ENCODE results near the gene GLB1L3.

GLB1L3 gene

GRCh38 chr11:134289789-134290188 lies 13.6 kb downstream of the GLB1L3 start:
- no peak overlapping the region for H3K27ac ChIP-seq (ENCODE audit: low read depth, low read length)
- no peaks in the 10 kb centered on the region for H3K27me3 ChIP-seq (ENCODE audit: control insufficient read depth, insufficient read depth, low read length)
- no peaks in the 10 kb centered on the region for H3K4me1 ChIP-seq (ENCODE audit: control insufficient read depth, insufficient read depth, low read length)
- no peak overlapping the region for H3K9ac ChIP-seq (ENCODE audit: low read depth, low read length)
- H3K9me3 ChIP-seq (ENCODE audit: control insufficient read depth, insufficient read depth, low read length): no peaks in the 10 kb centered on the region
- H3K36me3 ChIP-seq (ENCODE audit: control insufficient read depth, insufficient read depth, low read length): peaks cover 60% of the 10 kb centered on the region
- H3K4me3 ChIP-seq (ENCODE audit: low read depth, low read length): no peak overlapping the region

DNA sequence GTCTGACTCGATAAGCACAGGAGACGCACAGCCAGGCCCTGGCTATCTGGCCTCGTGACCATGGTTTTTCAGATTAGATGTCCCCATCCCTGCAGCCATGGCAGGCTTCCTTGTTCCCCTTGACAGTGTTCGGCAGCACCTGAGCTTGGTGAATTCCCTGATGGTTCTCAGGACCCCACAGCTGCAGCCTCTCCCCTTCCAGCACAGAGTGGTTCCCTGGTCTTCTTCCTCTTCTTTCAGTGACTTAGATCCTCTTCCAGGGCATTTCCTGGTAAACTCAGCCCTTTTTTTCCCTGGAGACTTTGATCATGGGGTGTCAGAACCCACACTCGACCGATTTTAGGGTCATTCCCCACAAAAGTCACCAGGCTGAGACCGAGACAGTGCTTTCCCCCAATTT lies 14.5 kb downstream of the GLB1L3 start:
- no peaks in the 10 kb centered on the region for H3K27me3 ChIP-seq (ENCODE audit: control insufficient read depth, insufficient read depth, low read length)
- peaks cover 61% of the 10 kb centered on the region for H3K36me3 ChIP-seq (ENCODE audit: control insufficient read depth, insufficient read depth, low read length)
- no peaks in the 10 kb centered on the region for H3K9me3 ChIP-seq (ENCODE audit: control insufficient read depth, insufficient read depth, low read length)
- no peak overlapping the region for H3K27ac ChIP-seq (ENCODE audit: low read depth, low read length)
- no peaks in the 10 kb centered on the region for H3K4me1 ChIP-seq (ENCODE audit: control insufficient read depth, insufficient read depth, low read length)
- H3K9ac ChIP-seq (ENCODE audit: low read depth, low read length): no peak overlapping the region
- H3K4me3 ChIP-seq (ENCODE audit: low read depth, low read length): no peak overlapping the region

DNA sequence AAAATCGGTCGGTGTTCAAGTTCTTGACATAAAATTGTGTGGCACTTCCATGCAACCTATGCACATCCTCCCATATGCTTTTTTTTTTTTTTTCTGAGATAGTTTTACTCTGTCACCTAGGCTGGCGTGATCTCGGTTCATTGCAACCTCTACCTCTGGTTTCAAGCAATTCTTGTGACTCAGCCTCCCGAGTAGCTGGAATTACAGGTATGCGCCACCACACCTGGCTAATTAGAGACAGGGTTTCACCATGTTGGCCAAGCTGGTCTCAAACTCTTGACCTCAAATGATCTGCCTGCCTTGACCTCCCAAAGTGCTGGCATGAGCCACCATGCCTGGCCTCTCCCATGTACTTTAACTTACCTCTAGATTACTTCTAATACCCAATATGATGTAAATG lies 15.0 kb downstream of the GLB1L3 start:
- H3K9ac ChIP-seq (ENCODE audit: low read depth, low read length): no peak overlapping the region
- H3K4me1 ChIP-seq (ENCODE audit: control insufficient read depth, insufficient read depth, low read length): no peaks in the 10 kb centered on the region
- no peak overlapping the region for H3K4me3 ChIP-seq (ENCODE audit: low read depth, low read length)
- no peaks in the 10 kb centered on the region for H3K9me3 ChIP-seq (ENCODE audit: control insufficient read depth, insufficient read depth, low read length)
- H3K27me3 ChIP-seq (ENCODE audit: control insufficient read depth, insufficient read depth, low read length): no peaks in the 10 kb centered on the region
- no peak overlapping the region for H3K27ac ChIP-seq (ENCODE audit: low read depth, low read length)
- peaks cover 60% of the 10 kb centered on the region for H3K36me3 ChIP-seq (ENCODE audit: control insufficient read depth, insufficient read depth, low read length)

GRCh38 chr11:134292661-134293060 lies 16.5 kb downstream of the GLB1L3 start:
- Histone ChIP-seq H3K4me3 (ENCODE audit: low read depth, low read length) (no peak overlapping the region), H3K9ac (ENCODE audit: low read depth, low read length) (no peak overlapping the region), H3K36me3 (ENCODE audit: control insufficient read depth, insufficient read depth, low read length) (peaks cover 56% of the 10 kb centered on the region), H3K4me1 (ENCODE audit: control insufficient read depth, insufficient read depth, low read length) (no peaks in the 10 kb centered on the region), H3K9me3 (ENCODE audit: control insufficient read depth, insufficient read depth, low read length) (no peaks in the 10 kb centered on the region), H3K27me3 (ENCODE audit: control insufficient read depth, insufficient read depth, low read length) (no peaks in the 10 kb centered on the region), H3K27ac (ENCODE audit: low read depth, low read length) (no peak overlapping the region)

GRCh38 chr11:134293119-134294113 lies 17.2 kb downstream of the GLB1L3 start:
- no peak overlapping the region for H3K9ac ChIP-seq (ENCODE audit: low read depth, low read length)
- no peaks in the 10 kb centered on the region for H3K27me3 ChIP-seq (ENCODE audit: control insufficient read depth, insufficient read depth, low read length)
- H3K4me1 ChIP-seq (ENCODE audit: control insufficient read depth, insufficient read depth, low read length): no peaks in the 10 kb centered on the region
- H3K27ac ChIP-seq (ENCODE audit: low read depth, low read length): no peak overlapping the region
- H3K36me3 ChIP-seq (ENCODE audit: control insufficient read depth, insufficient read depth, low read length): peaks cover 63% of the 10 kb centered on the region
- H3K9me3 ChIP-seq (ENCODE audit: control insufficient read depth, insufficient read depth, low read length): no peaks in the 10 kb centered on the region
- H3K4me3 ChIP-seq (ENCODE audit: low read depth, low read length): no peak overlapping the region

DNA sequence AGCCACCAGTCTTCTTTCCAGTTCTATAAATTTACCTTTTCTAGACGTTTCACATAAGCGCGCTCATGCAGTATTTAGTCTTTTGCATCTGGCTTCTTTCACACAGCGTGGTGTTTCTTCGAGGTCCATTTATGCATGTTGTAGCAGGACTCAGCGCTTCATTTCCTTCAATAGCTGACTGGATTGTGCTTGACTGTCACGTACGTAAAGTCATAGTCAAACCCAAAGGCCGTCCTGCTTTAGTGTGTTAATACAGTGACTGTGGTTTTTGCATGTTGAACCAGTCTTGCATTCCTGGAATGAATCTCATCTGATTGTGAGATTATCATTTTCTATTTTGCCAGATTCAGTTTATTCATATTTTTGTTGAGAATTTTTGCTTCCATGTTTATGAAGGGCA lies 18.5 kb downstream of the GLB1L3 start:
- Histone ChIP-seq H3K4me3 (ENCODE audit: low read depth, low read length) (no peak overlapping the region), H3K27ac (ENCODE audit: low read depth, low read length) (no peak overlapping the region), H3K4me1 (ENCODE audit: control insufficient read depth, insufficient read depth, low read length) (no peaks in the 10 kb centered on the region), H3K9ac (ENCODE audit: low read depth, low read length) (no peak overlapping the region), H3K9me3 (ENCODE audit: control insufficient read depth, insufficient read depth, low read length) (no peaks in the 10 kb centered on the region), H3K36me3 (ENCODE audit: control insufficient read depth, insufficient read depth, low read length) (peaks cover 62% of the 10 kb centered on the region), H3K27me3 (ENCODE audit: control insufficient read depth, insufficient read depth, low read length) (no peaks in the 10 kb centered on the region)

DNA sequence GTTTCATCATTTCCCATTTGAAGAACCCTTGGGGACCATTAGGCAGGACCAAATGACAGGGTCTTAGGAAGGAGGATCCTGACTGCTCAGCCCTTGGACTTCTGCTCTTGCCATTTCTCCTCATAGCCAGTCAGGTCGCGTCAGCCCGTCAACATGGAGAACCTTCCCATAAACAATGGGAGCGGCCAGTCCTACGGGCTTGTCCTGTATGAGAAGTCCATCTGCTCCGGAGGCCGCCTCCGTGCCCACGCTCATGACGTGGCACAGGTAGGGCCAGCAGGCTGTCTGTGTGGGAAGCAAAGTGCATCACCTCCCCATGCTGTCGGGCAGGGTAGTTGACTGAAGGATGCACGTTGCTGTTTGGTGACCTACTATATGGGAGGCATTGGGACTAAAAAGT lies 36.0 kb downstream of the GLB1L3 start:
- Histone ChIP-seq H3K27ac (ENCODE audit: low read depth, low read length) (no peak overlapping the region), H3K9me3 (ENCODE audit: control insufficient read depth, insufficient read depth, low read length) (peaks cover 4% of the 10 kb centered on the region; the same call in 1 of the 2 replicates), H3K4me1 (ENCODE audit: control insufficient read depth, insufficient read depth, low read length) (no peaks in the 10 kb centered on the region), H3K9ac (ENCODE audit: low read depth, low read length) (no peak overlapping the region), H3K27me3 (ENCODE audit: control insufficient read depth, insufficient read depth, low read length) (no peaks in the 10 kb centered on the region), H3K4me3 (ENCODE audit: low read depth, low read length) (no peak overlapping the region), H3K36me3 (ENCODE audit: control insufficient read depth, insufficient read depth, low read length) (peaks cover 39% of the 10 kb centered on the region)

GRCh38 chr11:134312807-134313206 lies 36.6 kb downstream of the GLB1L3 start:
- Histone ChIP-seq H3K4me3 (ENCODE audit: low read depth, low read length) (no peak overlapping the region), H3K27ac (ENCODE audit: low read depth, low read length) (no peak overlapping the region), H3K27me3 (ENCODE audit: control insufficient read depth, insufficient read depth, low read length) (no peaks in the 10 kb centered on the region), H3K9me3 (ENCODE audit: control insufficient read depth, insufficient read depth, low read length) (peaks cover 4% of the 10 kb centered on the region; the same call in 1 of the 2 replicates), H3K4me1 (ENCODE audit: control insufficient read depth, insufficient read depth, low read length) (no peaks in the 10 kb centered on the region), H3K9ac (ENCODE audit: low read depth, low read length) (no peak overlapping the region), H3K36me3 (ENCODE audit: control insufficient read depth, insufficient read depth, low read length) (peaks cover 34% of the 10 kb centered on the region)

DNA sequence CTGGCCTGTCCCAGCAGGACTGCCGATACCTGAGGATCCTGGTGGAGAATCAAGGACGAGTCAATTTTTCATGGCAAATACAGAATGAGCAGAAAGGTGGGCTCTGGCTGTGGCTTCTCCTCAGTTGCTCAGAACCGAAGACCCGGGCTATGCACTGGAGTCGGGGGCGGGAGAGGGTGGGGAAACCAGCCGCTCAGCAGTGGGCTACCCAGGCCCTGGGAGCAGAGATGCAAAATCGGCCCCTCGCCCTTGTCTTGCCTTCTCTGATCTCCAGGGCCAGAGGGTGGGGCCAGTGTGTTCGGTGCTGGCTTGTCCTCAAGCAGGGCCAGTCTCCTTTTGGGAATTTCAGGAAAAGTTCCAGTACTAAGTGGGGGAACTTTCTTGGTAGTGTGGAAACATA lies 37.2 kb downstream of the GLB1L3 start:
- no peak overlapping the region for H3K27ac ChIP-seq (ENCODE audit: low read depth, low read length)
- H3K4me1 ChIP-seq (ENCODE audit: control insufficient read depth, insufficient read depth, low read length): no peaks in the 10 kb centered on the region
- H3K9me3 ChIP-seq (ENCODE audit: control insufficient read depth, insufficient read depth, low read length): peaks cover 4% of the 10 kb centered on the region; the same call in 1 of the 2 replicates
- no peak overlapping the region for H3K4me3 ChIP-seq (ENCODE audit: low read depth, low read length)
- no peak overlapping the region for H3K9ac ChIP-seq (ENCODE audit: low read depth, low read length)
- no peaks in the 10 kb centered on the region for H3K27me3 ChIP-seq (ENCODE audit: control insufficient read depth, insufficient read depth, low read length)
- peaks cover 35% of the 10 kb centered on the region for H3K36me3 ChIP-seq (ENCODE audit: control insufficient read depth, insufficient read depth, low read length)

- Histone ChIP-seq H3K9me3 (ENCODE audit: control insufficient read depth, insufficient read depth, low read length) (peaks cover 4% of the 10 kb centered on the region; the same call in 1 of the 2 replicates), H3K9ac (ENCODE audit: low read depth, low read length) (no peak overlapping the region), H3K27me3 (ENCODE audit: control insufficient read depth, insufficient read depth, low read length) (no peaks in the 10 kb centered on the region), H3K27ac (ENCODE audit: low read depth, low read length) (no peak overlapping the region), H3K4me1 (ENCODE audit: control insufficient read depth, insufficient read depth, low read length) (no peaks in the 10 kb centered on the region), H3K36me3 (ENCODE audit: control insufficient read depth, insufficient read depth, low read length) (peaks cover 34% of the 10 kb centered on the region), H3K4me3 (ENCODE audit: low read depth, low read length) (no peak overlapping the region)
Observed at GRCh38 chr11:134313821-134314607, 37.8 kb downstream of the GLB1L3 start.

- Histone ChIP-seq H3K9ac (ENCODE audit: low read depth, low read length) (no peak overlapping the region), H3K36me3 (ENCODE audit: control insufficient read depth, insufficient read depth, low read length) (peaks cover 35% of the 10 kb centered on the region)
Observed at GRCh38 chr11:134317103-134317502, 40.9 kb downstream of the GLB1L3 start.

More at GRCh38 chr11:134317103-134317502, 40.9 kb downstream of the GLB1L3 start:
- H3K27ac ChIP-seq (ENCODE audit: low read depth, low read length): no peak overlapping the region
- peaks cover 4% of the 10 kb centered on the region; the same call in 1 of the 2 replicates for H3K9me3 ChIP-seq (ENCODE audit: control insufficient read depth, insufficient read depth, low read length)
- no peaks in the 10 kb centered on the region for H3K4me1 ChIP-seq (ENCODE audit: control insufficient read depth, insufficient read depth, low read length)
- no peaks in the 10 kb centered on the region for H3K27me3 ChIP-seq (ENCODE audit: control insufficient read depth, insufficient read depth, low read length)
- H3K4me3 ChIP-seq (ENCODE audit: low read depth, low read length): no peak overlapping the region

Measured in HUES48 (cell line).